ENCODE measurements around the gene OCA2.

Gene OCA2

DNA sequence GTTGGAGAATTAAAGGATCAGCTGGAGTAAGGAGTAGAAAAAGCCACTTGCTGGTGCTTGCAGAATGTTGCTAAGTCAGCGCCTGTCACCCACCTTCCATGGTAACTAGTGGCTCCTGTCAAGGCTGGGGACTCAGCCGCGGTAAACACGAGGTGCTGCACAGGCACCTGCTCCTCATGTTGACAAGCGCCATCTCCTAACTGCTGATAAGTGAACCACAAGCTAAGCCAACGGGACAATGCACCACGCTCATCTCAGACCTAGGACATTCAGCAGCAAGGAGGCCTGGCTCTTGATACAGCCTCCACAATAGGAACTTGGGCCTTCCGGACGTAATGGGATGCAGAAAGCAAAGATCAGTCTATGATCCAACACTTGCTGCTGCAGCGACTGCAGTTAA lies 264.4 kb downstream of the OCA2 start:
- no peak for DNase-seq

GRCh38 chr15:27833974-27834373 lies 265.1 kb downstream of the OCA2 start:
- DNase-seq: no peak

DNA sequence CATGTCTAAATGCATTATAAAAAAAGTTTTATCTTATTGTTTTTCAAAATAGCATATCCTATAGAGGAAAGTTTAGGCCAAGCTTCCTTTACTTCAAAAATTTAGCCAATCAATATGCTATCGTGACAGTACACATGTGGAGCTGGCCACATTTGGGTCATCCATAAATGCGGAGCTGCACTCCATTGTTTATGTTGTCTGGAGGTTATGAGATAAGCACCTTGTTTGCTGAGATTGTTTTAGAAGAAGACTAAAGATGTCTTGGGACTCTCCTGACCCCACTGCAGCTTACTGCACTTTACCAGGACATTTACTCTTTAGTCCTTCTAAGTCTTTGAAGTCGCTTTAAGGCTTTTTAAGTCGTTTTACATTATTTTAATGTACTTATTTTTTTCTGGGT lies 265.9 kb downstream of the OCA2 start:
- DNase-seq: no peak

GRCh38 chr15:27832237-27832596 lies 266.9 kb downstream of the OCA2 start:
- DNase-seq: no peak

- no peak for DNase-seq
Observed at GRCh38 chr15:27831384-27832236, 267.5 kb downstream of the OCA2 start.

- no peak for DNase-seq
Observed at GRCh38 chr15:27828746-27829145, 270.4 kb downstream of the OCA2 start.

DNA sequence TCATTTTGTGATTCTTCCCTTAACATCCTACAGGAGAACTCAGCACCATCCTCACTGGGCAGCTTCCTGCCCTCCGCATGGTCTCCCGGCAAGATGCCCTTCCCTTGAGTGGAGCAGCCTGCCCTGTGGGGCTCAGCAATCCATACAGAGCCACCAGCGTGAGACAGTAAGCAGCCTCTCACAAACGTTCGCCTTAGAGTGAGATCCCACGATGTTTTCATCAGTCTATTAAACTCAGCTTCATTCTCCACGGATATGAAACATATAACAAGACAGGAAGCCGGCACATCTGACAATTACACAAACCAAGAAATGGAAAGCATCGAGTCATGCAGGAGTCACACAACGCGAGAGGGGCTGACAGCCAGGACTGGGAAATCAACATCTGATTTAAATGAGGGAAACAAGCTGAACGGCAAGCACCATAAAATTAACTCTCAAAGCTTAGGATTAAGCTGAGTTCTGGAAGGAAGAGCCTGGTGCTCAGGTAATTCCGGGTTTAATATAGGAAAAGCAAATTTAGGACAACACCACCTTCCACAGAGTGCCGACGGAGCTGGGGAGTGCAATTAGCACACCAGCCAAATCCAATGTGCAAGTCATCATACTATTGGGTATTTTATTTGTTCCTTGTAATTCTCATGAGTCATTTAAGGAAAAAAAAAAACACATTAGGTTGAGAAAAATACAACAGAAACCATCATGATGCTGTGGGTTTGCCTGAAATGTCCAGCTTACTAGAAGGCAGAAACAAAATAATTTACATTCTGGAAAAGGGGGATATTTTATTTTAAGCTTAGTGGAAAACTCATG lies 272.0 kb downstream of the OCA2 start:
- no peak for DNase-seq

DNA sequence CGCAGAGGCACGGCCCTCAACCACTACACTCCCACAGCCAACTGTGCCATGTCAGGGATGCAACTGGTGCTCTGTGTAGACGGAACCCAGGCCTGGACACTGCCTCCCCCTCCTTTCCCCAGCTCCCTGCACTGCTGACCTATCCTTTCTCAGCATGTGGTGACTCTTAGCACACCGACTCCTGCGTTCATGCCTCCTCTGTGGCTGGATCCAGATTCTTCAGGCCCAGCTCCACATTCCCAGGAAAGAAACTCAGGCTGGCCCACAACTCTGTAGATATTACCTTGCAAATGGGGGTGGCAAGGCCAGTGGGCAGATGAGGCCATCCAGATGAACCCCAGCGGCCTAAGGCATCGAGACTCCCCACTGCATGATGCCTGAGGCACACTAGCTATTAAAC lies 272.7 kb downstream of the OCA2 start:
- DNase-seq: no peak

GRCh38 chr15:27824841-27825422 lies 274.2 kb downstream of the OCA2 start:
- no peak for DNase-seq

DNA sequence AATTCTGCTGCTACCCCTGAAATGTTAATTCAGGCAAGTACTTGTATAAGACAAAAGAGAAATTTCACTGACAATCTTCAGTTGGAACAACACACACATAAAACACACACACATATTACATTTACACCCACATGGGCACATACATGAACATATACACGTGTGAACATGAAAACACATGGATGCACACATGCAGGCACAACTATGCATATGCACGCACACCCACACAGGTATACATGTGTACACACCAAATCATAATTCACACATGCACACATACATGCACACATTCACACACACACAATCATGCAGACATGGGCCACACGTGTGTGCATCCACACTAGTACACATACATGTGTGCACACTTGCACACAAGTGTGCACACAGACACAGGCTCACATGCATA lies 277.8 kb downstream of the OCA2 start:
- DNase-seq: no peak

DNA sequence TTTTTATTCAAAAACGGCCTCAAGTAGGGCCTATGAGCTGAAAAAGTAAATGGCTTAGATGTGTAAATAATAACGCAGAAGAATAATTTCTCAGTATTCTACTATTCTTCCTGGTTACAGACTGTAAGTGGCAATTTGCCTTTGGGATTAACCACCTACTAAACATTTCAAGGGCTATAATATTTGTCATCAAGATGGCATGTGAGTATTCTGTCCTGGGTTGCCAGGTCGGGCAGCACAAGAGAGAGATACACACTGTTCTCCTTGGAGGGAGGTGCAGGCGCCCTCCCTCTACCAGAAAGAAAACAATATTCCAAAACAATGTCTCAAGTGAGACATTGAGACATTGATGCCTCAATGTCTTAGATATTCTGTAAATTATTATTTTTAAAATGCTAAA lies 278.4 kb downstream of the OCA2 start:
- DNase-seq: no peak

DNA sequence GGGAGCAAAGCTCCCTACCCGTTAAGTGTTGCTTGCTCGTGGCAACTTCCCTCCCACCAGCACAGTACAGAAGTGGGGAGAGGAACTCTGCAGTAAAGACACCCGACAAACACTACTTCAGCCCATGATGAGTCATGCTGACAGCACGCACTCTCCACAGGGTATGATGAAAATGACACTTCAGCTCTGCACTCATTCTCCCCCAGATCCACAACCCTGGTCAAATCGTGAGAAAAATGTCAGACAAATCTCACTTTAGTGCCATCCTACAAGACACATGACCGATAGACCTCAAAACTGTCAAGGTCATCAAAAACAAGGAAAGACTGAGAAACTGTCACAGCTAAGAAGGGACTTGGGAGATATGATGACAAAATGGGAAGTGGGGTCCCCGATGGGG lies 278.9 kb downstream of the OCA2 start:
- no peak for DNase-seq

DNA sequence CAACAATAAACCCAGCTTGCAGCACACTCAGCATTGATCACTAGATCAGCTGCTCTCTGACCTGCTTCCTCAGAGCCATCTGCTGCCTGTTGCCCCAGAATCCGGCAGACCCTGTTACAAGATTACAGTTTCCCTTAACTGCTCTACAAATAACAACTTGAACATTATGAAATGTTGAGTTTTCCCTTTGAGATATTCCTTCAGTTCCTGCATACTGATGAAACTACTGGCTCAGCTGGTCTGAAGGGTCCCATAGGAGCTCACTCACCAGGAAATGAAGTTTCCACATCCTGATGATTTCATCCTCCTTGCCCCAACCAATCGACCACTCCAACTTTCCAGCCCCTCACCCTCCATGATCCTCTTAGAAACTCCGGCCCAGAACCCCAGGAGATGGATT lies 281.9 kb downstream of the OCA2 start:
- DNase-seq: no peak

GRCh38 chr15:27816790-27817189 lies 282.3 kb downstream of the OCA2 start:
- DNase-seq: no peak

GRCh38 chr15:27815035-27815434 lies 284.1 kb downstream of the OCA2 start:
- no peak for DNase-seq

- no peak for DNase-seq
Observed at GRCh38 chr15:27813139-27813538, 286.0 kb downstream of the OCA2 start.

GRCh38 chr15:27808182-27808581 lies 290.9 kb downstream of the OCA2 start:
- DNase-seq: no peak

- DNase-seq: no peak
Observed at GRCh38 chr15:27807335-27807734, 291.8 kb downstream of the OCA2 start.

- DNase-seq: no peak
Observed at GRCh38 chr15:27806396-27806795, 292.7 kb downstream of the OCA2 start.

DNA sequence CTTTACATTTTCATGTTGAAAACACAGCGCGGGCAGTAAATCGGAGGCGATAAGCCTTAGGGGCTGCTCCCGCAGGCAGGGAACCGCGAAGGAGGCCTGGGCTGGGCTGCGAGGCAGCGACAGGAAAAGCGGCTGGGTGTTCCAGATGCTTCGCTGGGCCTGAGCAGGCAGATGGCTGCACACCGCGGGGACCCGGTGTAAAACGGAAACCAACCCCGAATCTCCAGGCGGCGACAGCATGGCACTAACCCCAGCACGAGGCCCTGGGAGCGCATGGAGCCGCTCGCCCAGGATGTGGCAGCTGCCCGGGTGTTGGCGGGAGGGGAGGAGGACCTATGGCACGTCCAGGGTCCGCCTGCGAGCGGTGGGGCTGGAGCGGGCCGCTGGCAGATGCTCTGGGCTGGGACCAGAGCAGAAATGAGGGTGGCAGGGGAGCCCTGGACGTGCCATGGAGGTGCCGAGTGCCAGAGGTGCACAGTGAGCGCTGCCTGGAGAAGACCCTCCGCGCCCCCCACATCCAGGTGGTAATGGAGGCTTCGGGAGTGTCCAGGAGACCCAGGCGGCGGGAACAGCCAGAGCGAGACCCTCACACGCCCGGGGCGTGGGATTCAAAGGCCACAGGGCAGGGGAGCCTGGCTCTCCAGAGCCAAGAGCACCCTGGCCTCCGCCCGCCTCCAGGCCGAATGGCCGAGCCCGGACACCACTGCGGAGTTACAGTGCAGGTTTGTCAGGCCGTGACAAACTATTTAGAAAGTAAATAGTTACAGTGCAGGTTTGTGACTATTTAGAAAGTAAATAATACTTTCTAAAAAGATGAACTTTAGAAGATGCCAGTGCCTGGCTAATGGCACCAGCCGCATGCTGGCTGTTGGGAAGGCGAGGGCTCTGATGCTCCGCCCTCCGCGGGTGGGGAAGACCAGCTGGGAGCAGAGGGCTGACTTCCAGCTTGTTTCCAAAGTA lies 293.6 kb downstream of the OCA2 start:
- no peak for DNase-seq

DNA sequence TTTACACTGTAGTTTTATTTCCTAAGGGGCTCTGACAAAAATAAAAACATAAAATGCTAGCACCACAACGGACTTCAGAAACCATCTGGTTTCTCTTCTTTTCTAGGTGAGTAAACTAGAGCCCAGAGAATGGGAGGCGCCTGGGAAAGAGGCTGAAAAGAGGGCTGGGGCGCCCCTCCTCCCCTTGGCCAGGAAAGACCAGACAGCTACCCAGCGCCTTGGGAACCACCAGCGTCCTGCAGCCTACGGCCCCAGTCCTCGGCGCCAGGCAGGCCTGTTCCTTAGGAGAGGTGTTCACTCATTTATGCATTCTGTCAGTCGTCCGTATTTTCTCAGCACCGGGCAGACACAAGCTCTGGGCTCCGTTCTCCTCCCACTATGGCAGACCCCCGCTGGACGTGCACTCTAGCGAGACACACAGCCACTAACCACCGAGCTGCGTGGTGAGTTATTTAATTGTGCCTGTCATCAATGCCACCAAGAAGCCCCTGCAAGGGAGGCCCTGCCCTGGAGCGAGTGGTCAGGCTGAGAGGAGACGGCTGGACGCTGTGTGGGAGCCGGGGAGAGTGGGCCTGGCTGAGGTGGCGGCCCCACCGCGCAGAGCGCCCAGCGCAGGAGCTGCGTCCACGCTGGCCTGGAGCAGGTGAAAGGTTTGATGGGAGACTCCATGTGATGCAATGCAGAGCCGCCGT lies 294.4 kb downstream of the OCA2 start:
- no peak for DNase-seq

DNA sequence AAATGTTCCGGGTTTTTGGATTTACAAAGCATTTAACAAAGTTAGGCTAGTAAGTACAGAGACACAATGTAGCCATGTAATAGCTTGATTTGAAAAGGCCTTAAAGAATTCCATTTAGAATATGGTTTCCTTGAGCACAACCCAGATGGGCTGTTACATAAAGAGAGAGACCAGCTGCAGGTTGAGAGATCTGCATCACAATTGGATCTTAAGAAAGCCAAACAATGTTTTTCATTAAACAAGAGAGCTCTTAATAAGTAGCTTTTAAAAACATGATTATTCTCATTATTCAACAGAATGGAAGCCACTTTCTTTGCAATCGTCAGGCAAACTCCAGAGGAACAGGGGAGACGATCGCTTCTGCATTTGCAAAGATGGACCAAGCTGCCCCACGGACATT lies 300.3 kb downstream of the OCA2 start:
- no peak for DNase-seq
